SK-N-SH treated with all-trans-retinoic acid at 6 μM for 48 hours (cell line): ENCODE data around the gene STEAP1.

ENCODE experiments used
- ATAC-seq: fragments of 200-7000 bp; cut with Tn5 transposase; 3 replicates; pipeline ENCODE4 v1.9.1; 2020; ENCODE audit warnings: mild to moderate bottlenecking, moderate library complexity
- ARNTL ChIP-seq: fragments of 450-650 bp; formaldehyde crosslinking; IDR thresholded peaks from 2 replicates; pipeline ENCODE4 v1.5.0; 2020; ENCODE audit warnings: low read depth, mild to moderate bottlenecking, moderate library complexity, borderline replicate concordance
- CSDC2 ChIP-seq: fragments of 250-450 bp; sonication (Bioruptor Pico); IDR thresholded peaks from 2 replicates; pipeline ENCODE4 v1.5.0; 2020; ENCODE audit warnings: mild to moderate bottlenecking, moderate library complexity
- ESRRG ChIP-seq: fragments of 250-450 bp; sonication (Bioruptor Pico); IDR thresholded peaks from 2 replicates; pipeline ENCODE4 v1.6.1; 2021; ENCODE audit warnings: mild to moderate bottlenecking
- ISL1 ChIP-seq: fragments of 250-450 bp; sonication (Bioruptor Pico); IDR thresholded peaks from 2 replicates; pipeline ENCODE4 v2.1.2; 2022; ENCODE audit warnings: mild to moderate bottlenecking, moderate library complexity
- OSR1 ChIP-seq: fragments of 250-450 bp; sonication (Bioruptor Pico); IDR thresholded peaks from 2 replicates; pipeline ENCODE4 v1.8.0; 2022; ENCODE audit warnings: moderate library complexity, mild to moderate bottlenecking, inconsistent platforms
- PPARA ChIP-seq: fragments of 250-450 bp; sonication (Bioruptor Pico); IDR thresholded peaks from 2 replicates; pipeline ENCODE4 v1.5.0; 2020; ENCODE audit warnings: mild to moderate bottlenecking, borderline replicate concordance
- RARB ChIP-seq: fragments of 250-450 bp; sonication (Bioruptor Pico); IDR thresholded peaks from 2 replicates; pipeline ENCODE4 v1.8.0; 2021; ENCODE audit warnings: mild to moderate bottlenecking, moderate library complexity
- TCF4 ChIP-seq: fragments of 250-450 bp; sonication (Bioruptor Pico); IDR thresholded peaks from 2 replicates; pipeline ENCODE4 v1.8.0; 2021; ENCODE audit warnings: mild to moderate bottlenecking, moderate library complexity, borderline replicate concordance
- TOX ChIP-seq: fragments of 250-450 bp; sonication (Bioruptor Pico); IDR thresholded peaks from 2 replicates; pipeline ENCODE4 v1.8.0; 2021; ENCODE audit warnings: mild to moderate bottlenecking, moderate library complexity, borderline replicate concordance
- ZC3H10 ChIP-seq: fragments of 250-450 bp; sonication (Bioruptor Pico); IDR thresholded peaks from 2 replicates; pipeline ENCODE4 v1.5.1; 2021; ENCODE audit warnings: mild to moderate bottlenecking, moderate library complexity
- ZFP3 ChIP-seq: fragments of 250-450 bp; sonication (Bioruptor Pico); IDR thresholded peaks from 2 replicates; pipeline ENCODE4 v1.5.0; 2020; ENCODE audit warnings: mild to moderate bottlenecking, moderate library complexity
- ZFP30 ChIP-seq: fragments of 450-650 bp; formaldehyde crosslinking; IDR thresholded peaks from 2 replicates; pipeline ENCODE4 v1.5.0; 2022; ENCODE audit warnings: mild to moderate bottlenecking, moderate library complexity
- ZNF70 ChIP-seq: fragments of 450-650 bp; formaldehyde crosslinking; IDR thresholded peaks from 2 replicates; pipeline ENCODE4 v1.5.0; 2020; ENCODE audit warnings: mild to moderate bottlenecking, moderate library complexity
- ZNF8 ChIP-seq: fragments of 450-650 bp; formaldehyde crosslinking; IDR thresholded peaks from 2 replicates; pipeline ENCODE4 v1.5.0; 2020; ENCODE audit warnings: mild to moderate bottlenecking, moderate library complexity
- TF ChIP-seq, protein P1 (sequence below): fragments of 250-450 bp; sonication (Bioruptor Pico); IDR thresholded peaks from 2 replicates; pipeline ENCODE4 v1.5.0; 2020; ENCODE audit warnings: mild to moderate bottlenecking, moderate library complexity
- TF ChIP-seq, protein P2 (sequence below): fragments of 250-450 bp; sonication (Bioruptor Pico); IDR thresholded peaks from 2 replicates; pipeline ENCODE4 v1.5.1; 2021; ENCODE audit warnings: mild to moderate bottlenecking, moderate library complexity
- TF ChIP-seq, protein P3 (sequence below): fragments of 250-450 bp; sonication (Bioruptor Pico); IDR thresholded peaks from 2 replicates; pipeline ENCODE4 v1.8.0; 2020; ENCODE audit warnings: mild to moderate bottlenecking, moderate library complexity, borderline replicate concordance
- TF ChIP-seq, protein P4 (sequence below): fragments of 250-450 bp; sonication (Bioruptor Pico); IDR thresholded peaks from 2 replicates; pipeline ENCODE4 v1.8.0; 2021; ENCODE audit warnings: low read depth, mild to moderate bottlenecking, moderate library complexity, borderline replicate concordance
- TF ChIP-seq, protein P5 (sequence below): fragments of 250-450 bp; sonication (Bioruptor Pico); IDR thresholded peaks from 2 replicates; pipeline ENCODE4 v1.5.1; 2020; ENCODE audit warnings: low read depth, mild to moderate bottlenecking, moderate library complexity

STEAP1 gene

DNA sequence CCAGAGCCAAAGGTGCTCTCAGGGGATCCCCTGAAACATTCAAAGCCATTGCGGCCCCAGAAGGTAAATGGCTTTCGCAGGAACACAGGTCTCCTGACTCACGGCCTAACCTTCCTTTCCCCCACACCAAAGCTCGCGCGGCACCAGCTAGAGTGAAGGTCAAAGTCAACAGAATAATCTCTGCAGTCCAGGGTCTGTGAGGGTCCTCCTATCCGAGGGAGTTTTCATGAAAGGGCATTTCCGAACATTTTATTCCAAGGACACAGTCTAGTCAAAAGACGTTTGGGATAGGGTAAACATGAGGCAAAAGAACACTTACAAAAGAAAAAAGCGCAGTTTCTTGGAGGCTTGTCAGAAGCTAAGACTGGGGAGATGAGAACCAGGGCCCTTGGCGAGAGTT is 56.7 kb downstream of the STEAP1 start:
- TF ChIP-seq, protein P1, sequence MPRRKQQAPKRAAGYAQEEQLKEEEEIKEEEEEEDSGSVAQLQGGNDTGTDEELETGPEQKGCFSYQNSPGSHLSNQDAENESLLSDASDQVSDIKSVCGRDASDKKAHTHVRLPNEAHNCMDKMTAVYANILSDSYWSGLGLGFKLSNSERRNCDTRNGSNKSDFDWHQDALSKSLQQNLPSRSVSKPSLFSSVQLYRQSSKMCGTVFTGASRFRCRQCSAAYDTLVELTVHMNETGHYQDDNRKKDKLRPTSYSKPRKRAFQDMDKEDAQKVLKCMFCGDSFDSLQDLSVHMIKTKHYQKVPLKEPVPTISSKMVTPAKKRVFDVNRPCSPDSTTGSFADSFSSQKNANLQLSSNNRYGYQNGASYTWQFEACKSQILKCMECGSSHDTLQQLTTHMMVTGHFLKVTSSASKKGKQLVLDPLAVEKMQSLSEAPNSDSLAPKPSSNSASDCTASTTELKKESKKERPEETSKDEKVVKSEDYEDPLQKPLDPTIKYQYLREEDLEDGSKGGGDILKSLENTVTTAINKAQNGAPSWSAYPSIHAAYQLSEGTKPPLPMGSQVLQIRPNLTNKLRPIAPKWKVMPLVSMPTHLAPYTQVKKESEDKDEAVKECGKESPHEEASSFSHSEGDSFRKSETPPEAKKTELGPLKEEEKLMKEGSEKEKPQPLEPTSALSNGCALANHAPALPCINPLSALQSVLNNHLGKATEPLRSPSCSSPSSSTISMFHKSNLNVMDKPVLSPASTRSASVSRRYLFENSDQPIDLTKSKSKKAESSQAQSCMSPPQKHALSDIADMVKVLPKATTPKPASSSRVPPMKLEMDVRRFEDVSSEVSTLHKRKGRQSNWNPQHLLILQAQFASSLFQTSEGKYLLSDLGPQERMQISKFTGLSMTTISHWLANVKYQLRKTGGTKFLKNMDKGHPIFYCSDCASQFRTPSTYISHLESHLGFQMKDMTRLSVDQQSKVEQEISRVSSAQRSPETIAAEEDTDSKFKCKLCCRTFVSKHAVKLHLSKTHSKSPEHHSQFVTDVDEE (CRISPR knock-in tag): no peak
- no peak for TF ChIP-seq ARNTL
- TF ChIP-seq ESRRG (CRISPR knock-in tag): no peak
- TF ChIP-seq ZFP30: no peak
- no peak for TF ChIP-seq RARB (CRISPR knock-in tag)
- TF ChIP-seq TCF4: no peak
- TF ChIP-seq, protein P2, sequence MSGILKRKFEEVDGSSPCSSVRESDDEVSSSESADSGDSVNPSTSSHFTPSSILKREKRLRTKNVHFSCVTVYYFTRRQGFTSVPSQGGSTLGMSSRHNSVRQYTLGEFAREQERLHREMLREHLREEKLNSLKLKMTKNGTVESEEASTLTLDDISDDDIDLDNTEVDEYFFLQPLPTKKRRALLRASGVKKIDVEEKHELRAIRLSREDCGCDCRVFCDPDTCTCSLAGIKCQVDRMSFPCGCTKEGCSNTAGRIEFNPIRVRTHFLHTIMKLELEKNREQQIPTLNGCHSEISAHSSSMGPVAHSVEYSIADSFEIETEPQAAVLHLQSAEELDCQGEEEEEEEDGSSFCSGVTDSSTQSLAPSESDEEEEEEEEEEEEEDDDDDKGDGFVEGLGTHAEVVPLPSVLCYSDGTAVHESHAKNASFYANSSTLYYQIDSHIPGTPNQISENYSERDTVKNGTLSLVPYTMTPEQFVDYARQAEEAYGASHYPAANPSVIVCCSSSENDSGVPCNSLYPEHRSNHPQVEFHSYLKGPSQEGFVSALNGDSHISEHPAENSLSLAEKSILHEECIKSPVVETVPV (CRISPR knock-in tag): no peak
- TF ChIP-seq TOX: no peak
- TF ChIP-seq OSR1 (CRISPR knock-in tag): no peak
- TF ChIP-seq ISL1 (CRISPR knock-in tag): no peak
- no peak for TF ChIP-seq PPARA (CRISPR knock-in tag)
- TF ChIP-seq ZC3H10 (CRISPR knock-in tag): no peak
- ATAC-seq: peak; percentile 5

DNA sequence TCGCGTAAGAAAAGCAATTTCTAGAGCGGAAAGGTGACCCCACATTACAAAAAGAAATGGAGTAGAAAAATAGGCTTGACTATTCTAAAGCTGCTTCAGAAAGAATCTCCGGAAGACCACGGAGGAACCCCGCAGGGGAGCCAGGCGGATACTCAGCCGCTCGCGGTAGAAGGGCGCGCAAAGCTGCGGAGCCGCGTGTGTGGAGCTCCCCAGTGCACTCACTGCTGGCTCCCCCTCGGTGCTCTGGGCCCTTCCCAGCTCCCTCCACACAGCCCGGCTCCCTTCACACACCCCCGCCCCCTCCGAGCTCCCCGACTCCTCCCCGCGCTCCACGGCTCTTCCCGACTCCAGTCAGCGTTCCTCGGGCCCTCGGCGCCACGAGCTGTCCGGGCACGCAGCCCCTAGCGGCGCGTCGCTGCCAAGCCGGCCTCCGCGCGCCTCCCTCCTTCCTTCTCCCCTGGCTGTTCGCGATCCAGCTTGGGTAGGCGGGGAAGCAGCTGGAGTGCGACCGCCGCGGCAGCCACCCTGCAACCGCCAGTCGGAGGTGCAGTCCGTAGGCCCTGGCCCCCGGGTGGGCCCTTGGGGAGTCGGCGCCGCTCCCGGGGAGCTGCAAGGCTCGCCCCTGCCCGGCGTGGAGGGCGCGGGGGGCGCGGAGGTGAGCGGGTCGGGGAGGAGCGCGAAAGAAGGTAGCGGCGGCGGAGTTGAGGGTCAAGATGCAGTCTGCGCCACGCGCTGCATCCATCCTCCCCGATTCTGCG is 57.3 kb downstream of the STEAP1 start, which contains the start of gene STEAP2:
Gene STEAP2, plus strand, starts transcription at position 350 of the 758 bp plus-strand sequence. CDS start 13,343 bp downstream, outside the sequence.
- TF ChIP-seq, protein P1 (CRISPR knock-in tag): peak; percentile 78; the same call in 1 of the 2 replicates
- TF ChIP-seq ESRRG (CRISPR knock-in tag) (no peak), RARB (CRISPR knock-in tag) (no peak), ARNTL (no peak), PPARA (CRISPR knock-in tag) (no peak), ISL1 (CRISPR knock-in tag) (no peak), ZFP30 (no peak), ZNF8 (CRISPR knock-in tag) (no peak), ZC3H10 (CRISPR knock-in tag) (no peak), CSDC2 (CRISPR knock-in tag) (no peak), ZNF70 (CRISPR knock-in tag) (peak; percentile 56; the same call in 1 of the 2 replicates), ZFP3 (no peak)
- TF ChIP-seq, protein P3, sequence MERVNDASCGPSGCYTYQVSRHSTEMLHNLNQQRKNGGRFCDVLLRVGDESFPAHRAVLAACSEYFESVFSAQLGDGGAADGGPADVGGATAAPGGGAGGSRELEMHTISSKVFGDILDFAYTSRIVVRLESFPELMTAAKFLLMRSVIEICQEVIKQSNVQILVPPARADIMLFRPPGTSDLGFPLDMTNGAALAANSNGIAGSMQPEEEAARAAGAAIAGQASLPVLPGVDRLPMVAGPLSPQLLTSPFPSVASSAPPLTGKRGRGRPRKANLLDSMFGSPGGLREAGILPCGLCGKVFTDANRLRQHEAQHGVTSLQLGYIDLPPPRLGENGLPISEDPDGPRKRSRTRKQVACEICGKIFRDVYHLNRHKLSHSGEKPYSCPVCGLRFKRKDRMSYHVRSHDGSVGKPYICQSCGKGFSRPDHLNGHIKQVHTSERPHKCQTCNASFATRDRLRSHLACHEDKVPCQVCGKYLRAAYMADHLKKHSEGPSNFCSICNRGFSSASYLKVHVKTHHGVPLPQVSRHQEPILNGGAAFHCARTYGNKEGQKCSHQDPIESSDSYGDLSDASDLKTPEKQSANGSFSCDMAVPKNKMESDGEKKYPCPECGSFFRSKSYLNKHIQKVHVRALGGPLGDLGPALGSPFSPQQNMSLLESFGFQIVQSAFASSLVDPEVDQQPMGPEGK: no peak
- ATAC-seq: peak; percentile 98

DNA sequence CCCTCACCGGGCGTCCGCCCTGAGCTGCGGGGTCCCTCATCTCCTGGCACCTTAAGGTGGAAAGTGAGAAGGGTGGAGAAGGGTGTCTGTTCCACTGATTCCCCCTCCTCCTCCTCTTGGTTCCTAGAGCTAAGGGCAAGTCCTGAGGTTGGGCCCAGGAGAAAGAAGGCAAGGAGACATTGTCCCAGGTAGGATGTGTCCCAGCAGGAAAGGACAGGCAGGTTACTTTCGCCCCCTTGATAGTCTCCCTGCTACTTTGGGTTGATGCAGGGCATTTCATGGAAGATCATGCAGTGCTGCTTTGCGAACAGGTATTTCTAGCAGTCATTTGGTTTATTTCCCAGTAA is 57.9 kb downstream of the STEAP1 start:
- ATAC-seq: no peak; the same call in 2 of the 3 replicates
- no peak for TF ChIP-seq TCF4
- TF ChIP-seq ZFP3: no peak

DNA sequence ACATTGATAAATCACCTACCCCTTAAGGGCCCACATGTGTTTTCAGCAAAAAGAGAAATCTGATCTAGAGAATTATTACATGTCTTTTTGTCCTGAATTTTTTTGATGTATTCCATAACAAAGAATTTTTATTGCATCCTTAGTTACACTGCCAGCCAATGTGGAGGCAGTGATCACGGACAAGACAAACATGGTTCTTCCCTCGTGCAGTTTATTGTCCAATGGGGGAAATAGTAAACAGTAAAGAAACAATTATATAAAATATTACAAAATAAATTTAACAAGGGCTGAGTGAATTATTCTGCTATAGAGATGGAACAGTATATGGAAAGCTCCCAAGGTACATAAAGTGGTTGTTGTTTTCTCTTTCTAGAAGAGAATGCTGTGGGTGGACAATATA is 59.3 kb downstream of the STEAP1 start:
- no peak for ATAC-seq
- TF ChIP-seq, protein P4, sequence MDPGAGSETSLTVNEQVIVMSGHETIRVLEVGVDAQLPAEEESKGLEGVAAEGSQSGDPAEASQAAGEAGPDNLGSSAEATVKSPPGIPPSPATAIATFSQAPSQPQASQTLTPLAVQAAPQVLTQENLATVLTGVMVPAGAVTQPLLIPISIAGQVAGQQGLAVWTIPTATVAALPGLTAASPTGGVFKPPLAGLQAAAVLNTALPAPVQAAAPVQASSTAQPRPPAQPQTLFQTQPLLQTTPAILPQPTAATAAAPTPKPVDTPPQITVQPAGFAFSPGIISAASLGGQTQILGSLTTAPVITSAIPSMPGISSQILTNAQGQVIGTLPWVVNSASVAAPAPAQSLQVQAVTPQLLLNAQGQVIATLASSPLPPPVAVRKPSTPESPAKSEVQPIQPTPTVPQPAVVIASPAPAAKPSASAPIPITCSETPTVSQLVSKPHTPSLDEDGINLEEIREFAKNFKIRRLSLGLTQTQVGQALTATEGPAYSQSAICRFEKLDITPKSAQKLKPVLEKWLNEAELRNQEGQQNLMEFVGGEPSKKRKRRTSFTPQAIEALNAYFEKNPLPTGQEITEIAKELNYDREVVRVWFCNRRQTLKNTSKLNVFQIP: no peak
- no peak for TF ChIP-seq ESRRG (CRISPR knock-in tag)
- no peak for TF ChIP-seq RARB (CRISPR knock-in tag)
- no peak for TF ChIP-seq ARNTL
- TF ChIP-seq PPARA (CRISPR knock-in tag): no peak
- TF ChIP-seq, protein P1 (CRISPR knock-in tag): no peak
- TF ChIP-seq TCF4: no peak
- TF ChIP-seq ZNF70 (CRISPR knock-in tag): no peak
- TF ChIP-seq CSDC2 (CRISPR knock-in tag): no peak
- TF ChIP-seq, protein P5, sequence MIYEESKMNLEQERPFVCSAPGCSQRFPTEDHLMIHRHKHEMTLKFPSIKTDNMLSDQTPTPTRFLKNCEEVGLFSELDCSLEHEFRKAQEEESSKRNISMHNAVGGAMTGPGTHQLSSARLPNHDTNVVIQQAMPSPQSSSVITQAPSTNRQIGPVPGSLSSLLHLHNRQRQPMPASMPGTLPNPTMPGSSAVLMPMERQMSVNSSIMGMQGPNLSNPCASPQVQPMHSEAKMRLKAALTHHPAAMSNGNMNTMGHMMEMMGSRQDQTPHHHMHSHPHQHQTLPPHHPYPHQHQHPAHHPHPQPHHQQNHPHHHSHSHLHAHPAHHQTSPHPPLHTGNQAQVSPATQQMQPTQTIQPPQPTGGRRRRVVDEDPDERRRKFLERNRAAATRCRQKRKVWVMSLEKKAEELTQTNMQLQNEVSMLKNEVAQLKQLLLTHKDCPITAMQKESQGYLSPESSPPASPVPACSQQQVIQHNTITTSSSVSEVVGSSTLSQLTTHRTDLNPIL (CRISPR knock-in tag): no peak
